Fibroblast of the aortic adventitia (primary cell): ENCODE data around the gene GFRA1. TPM values are rescaled to one million over a fixed set of nuclear protein-coding genes. Genes with fewer than 3 reads are reported as not detected.

ENCODE experiments used
- DNase-seq: peaks from one replicate; pipeline ENCODE4 v3.0.0-alpha.2; 2010; ENCODE audit warnings: low read depth
- H3K4me3 ChIP-seq: 2 replicates; pipeline ENCODE4 v1.5.1; 2011; ENCODE audit warnings: low read depth, mild to moderate bottlenecking, control low read depth, low read length, moderate library complexity
- CTCF ChIP-seq: IDR thresholded peaks from 2 replicates; pipeline ENCODE4 v1.5.1; 2011; ENCODE audit warnings: mild to moderate bottlenecking, low read length, control low read depth, inconsistent platforms; ENCODE audit not compliant: insufficient read depth
- total RNA-seq: library from RNA; depleted of rRNA; stranded (reverse); fragments of >200 nt; gene quantifications from 2 replicates; pipeline ENCODE4 v1.2.3, GENCODE V29; 2012; ENCODE audit warnings: low replicate concordance

Gene GFRA1
- total RNA-seq, 1 donor, result 0.18 TPM

GRCh38 chr10:116203661-116204060, 69.3 kb downstream of the GFRA1 start:
- DNase-seq, result no peak
- no peak for TF ChIP-seq CTCF
- H3K4me3 ChIP-seq, result no peak overlapping the region

GRCh38 chr10:116201670-116202430, 71.2 kb downstream of the GFRA1 start:
- no peak overlapping the region for H3K4me3 ChIP-seq
- no peak for TF ChIP-seq CTCF
- no peak for DNase-seq

- no peak for DNase-seq
- no peak for TF ChIP-seq CTCF
These were observed 72.0 kb downstream of the GFRA1 start for GRCh38 chr10:116201011-116201410.

GRCh38 chr10:116198676-116199035, 74.3 kb downstream of the GFRA1 start:
- no peak for DNase-seq
- no peak for TF ChIP-seq CTCF
- no peak overlapping the region for H3K4me3 ChIP-seq

More at GRCh38 chr10:116201011-116201410, 72.0 kb downstream of the GFRA1 start:
- H3K4me3 ChIP-seq, result no peak overlapping the region

- DNase-seq, result no peak
- no peak overlapping the region for H3K4me3 ChIP-seq
- no peak for TF ChIP-seq CTCF
These were observed 74.9 kb downstream of the GFRA1 start for GRCh38 chr10:116197946-116198675.

- no peak for DNase-seq
- no peak overlapping the region for H3K4me3 ChIP-seq
- no peak for TF ChIP-seq CTCF
These were observed 77.4 kb downstream of the GFRA1 start for GRCh38 chr10:116195583-116195982.
